Measurements from ENCODE around the gene MAGI2. TPM values are rescaled to one million over a fixed set of nuclear protein-coding genes. Genes with fewer than 3 reads are reported as not detected.

Gene MAGI2
- total RNA-seq, 1 donor from 2014 or later, result 5.4 TPM

DNA sequence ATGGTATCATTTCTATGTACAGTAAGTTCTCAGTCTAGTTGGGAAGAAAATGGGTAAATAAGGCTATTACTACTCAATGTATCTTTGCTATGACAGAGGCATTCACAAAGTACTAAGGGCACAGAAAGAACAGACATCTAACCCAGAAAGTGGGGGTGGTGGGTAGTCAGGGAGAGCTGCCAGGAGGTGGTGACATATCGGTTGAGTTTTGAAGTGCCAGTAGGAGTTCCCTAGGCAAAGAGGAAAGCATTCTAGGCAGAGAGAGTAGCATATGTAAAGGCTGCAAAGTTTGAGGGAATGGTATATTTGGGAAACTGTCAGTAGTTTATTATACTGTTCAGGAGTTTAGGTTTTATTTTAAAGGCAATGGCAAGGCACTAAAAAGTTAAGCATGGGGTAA, 1372.1 kb downstream of the MAGI2 start:
- no peak overlapping the region for H3K9ac ChIP-seq (ENCODE audit: low read length)
- H3K4me1 Mint-ChIP-seq (ENCODE audit: low read depth, unreplicated experiment), result no peaks in the 10 kb centered on the region
- H3K27me3 Mint-ChIP-seq (ENCODE audit: low read depth, unreplicated experiment), result no peaks in the 10 kb centered on the region
- H2AFZ ChIP-seq (ENCODE audit: low read depth, low read length), result no peak overlapping the region
- FAIRE-seq (no peak), DNase-seq (ENCODE audit: low read depth) (no peak)
- H3K4me3 Mint-ChIP-seq (ENCODE audit: unreplicated experiment), result no peak overlapping the region
- H3K4me3 ChIP-seq (ENCODE audit: insufficient read depth, low read depth, low read length), result no peak overlapping the region
- H3K27ac ChIP-seq (ENCODE audit: low read depth, low read length), result no peak overlapping the region
- no peak overlapping the region for H3K4me2 ChIP-seq (ENCODE audit: low read length)
- H3K79me2 ChIP-seq (ENCODE audit: insufficient read depth, low read length), result no peaks in the 10 kb centered on the region
- no peaks in the 10 kb centered on the region for H4K20me1 ChIP-seq (ENCODE audit: insufficient read depth, low read length)
- no peaks in the 10 kb centered on the region for H3K9me3 ChIP-seq (ENCODE audit: insufficient read depth, low read depth, low read length)
- no peaks in the 10 kb centered on the region for H3K36me3 ChIP-seq (ENCODE audit: insufficient read depth, low read length)
- no peak for TF ChIP-seq EZH2 (IDR thresholded peaks at IDR 0.05; ENCODE audit: insufficient read depth, low read length)
- TF ChIP-seq CTCF (IDR thresholded peaks at IDR 0.05; ENCODE audit: insufficient read depth, low read depth, low read length), result no peak
- H3K27me3 ChIP-seq (ENCODE audit: insufficient read depth, low read length), result no peaks in the 10 kb centered on the region
- H3K9me3 Mint-ChIP-seq (ENCODE audit: unreplicated experiment), result no peaks in the 10 kb centered on the region
- peaks cover 6% of the 10 kb centered on the region for H3K4me1 ChIP-seq (ENCODE audit: insufficient read depth, low read length)
- no peak overlapping the region for H3K27ac Mint-ChIP-seq (ENCODE audit: unreplicated experiment)
- no peaks in the 10 kb centered on the region for H3K36me3 Mint-ChIP-seq (ENCODE audit: low read depth, unreplicated experiment)

- no peak for FAIRE-seq
Observed at GRCh38 chr7:78080811-78081210, 1372.7 kb downstream of the MAGI2 start.

More at GRCh38 chr7:78080811-78081210, 1372.7 kb downstream of the MAGI2 start:
- Histone ChIP-seq H3K4me1 (ENCODE audit: insufficient read depth, low read length) (peaks cover 6% of the 10 kb centered on the region), H3K4me3 (ENCODE audit: insufficient read depth, low read depth, low read length) (no peak overlapping the region), H3K4me2 (ENCODE audit: low read length) (no peak overlapping the region), H4K20me1 (ENCODE audit: insufficient read depth, low read length) (no peaks in the 10 kb centered on the region), H3K27ac (ENCODE audit: low read depth, low read length) (no peak overlapping the region), H3K9ac (ENCODE audit: low read length) (no peak overlapping the region), H3K27me3 (ENCODE audit: insufficient read depth, low read length) (no peaks in the 10 kb centered on the region), H2AFZ (ENCODE audit: low read depth, low read length) (no peak overlapping the region), H3K9me3 (ENCODE audit: insufficient read depth, low read depth, low read length) (no peaks in the 10 kb centered on the region), H3K36me3 (ENCODE audit: insufficient read depth, low read length) (no peaks in the 10 kb centered on the region), H3K79me2 (ENCODE audit: insufficient read depth, low read length) (no peaks in the 10 kb centered on the region)
- H3K36me3 Mint-ChIP-seq (ENCODE audit: low read depth, unreplicated experiment), result no peaks in the 10 kb centered on the region
- H3K27me3 Mint-ChIP-seq (ENCODE audit: low read depth, unreplicated experiment), result no peaks in the 10 kb centered on the region
- TF ChIP-seq EZH2 (IDR thresholded peaks at IDR 0.05; ENCODE audit: insufficient read depth, low read length) (no peak), CTCF (IDR thresholded peaks at IDR 0.05; ENCODE audit: insufficient read depth, low read depth, low read length) (no peak)
- H3K9me3 Mint-ChIP-seq (ENCODE audit: unreplicated experiment), result no peaks in the 10 kb centered on the region
- H3K27ac Mint-ChIP-seq (ENCODE audit: unreplicated experiment), result no peak overlapping the region
- no peak for DNase-seq (ENCODE audit: low read depth)
- no peaks in the 10 kb centered on the region for H3K4me1 Mint-ChIP-seq (ENCODE audit: low read depth, unreplicated experiment)
- H3K4me3 Mint-ChIP-seq (ENCODE audit: unreplicated experiment), result no peak overlapping the region

All from astrocyte (in vitro differentiated cells and primary cell).